GM23338 (cell line): ENCODE data around the gene PSMD11. TPM values are rescaled to one million over a fixed set of nuclear protein-coding genes. Genes with fewer than 3 reads are reported as not detected.

Source experiments
- ATAC-seq: fragments of 200-7000 bp; cut with Tn5 transposase; 3 replicates; pipeline ENCODE4 v1.9.1; 2020
- DNase-seq: peaks from one replicate; pipeline ENCODE4 v3.0.0-alpha.2; 2015; ENCODE audit warnings: low spot score
- H2AFZ ChIP-seq: fragments of 200-600 bp; sonication (generic); 2 replicates; pipeline ENCODE4 v1.8.0; 2016; ENCODE audit warnings: antibody characterized with exemption, mild to moderate bottlenecking, moderate library complexity
- H3F3A ChIP-seq: fragments of 200-600 bp; sonication (generic); replicated peaks from 2 replicates; pipeline ENCODE4 v1.8.0; 2017; ENCODE audit warnings: antibody characterized with exemption, mixed run types, low read depth
- H3K27ac ChIP-seq: fragments of 200-600 bp; sonication (generic); 2 replicates; pipeline ENCODE4 v1.6.1; 2016; ENCODE audit warnings: low read depth
- H3K27me3 ChIP-seq: fragments of 200-600 bp; sonication (generic); 2 replicates; pipeline ENCODE4 v1.8.0; 2016; ENCODE audit warnings: mild to moderate bottlenecking, mixed run types, moderate library complexity; ENCODE audit not compliant: insufficient read depth
- H3K36me3 ChIP-seq: fragments of 200-600 bp; sonication (generic); 2 replicates; pipeline ENCODE4 v1.8.0; 2016; ENCODE audit warnings: mild to moderate bottlenecking; ENCODE audit not compliant: insufficient read depth
- H3K4me1 ChIP-seq: fragments of 200-600 bp; sonication (generic); 2 replicates; pipeline ENCODE4 v1.8.0; 2016; ENCODE audit warnings: mild to moderate bottlenecking, moderate library complexity; ENCODE audit not compliant: insufficient read depth
- H3K4me2 ChIP-seq: fragments of 200-600 bp; sonication (generic); 2 replicates; pipeline ENCODE4 v1.7.1; 2017; ENCODE audit warnings: mixed run types
- H3K4me3 ChIP-seq: fragments of 200-600 bp; sonication (generic); 2 replicates; pipeline ENCODE4 v1.6.1; 2016; ENCODE audit warnings: mixed run types
- H3K79me2 ChIP-seq: fragments of 200-600 bp; sonication (generic); replicated peaks from 2 replicates; pipeline ENCODE4 v1.8.0; 2017; ENCODE audit warnings: mild to moderate bottlenecking; ENCODE audit not compliant: insufficient read depth
- H3K9me2 ChIP-seq: fragments of 200-600 bp; sonication (generic); 2 replicates; pipeline ENCODE4 v1.8.0; 2017; ENCODE audit not compliant: insufficient read depth
- H4K20me1 ChIP-seq: fragments of 200-600 bp; sonication (generic); replicated peaks from 2 replicates; pipeline ENCODE4 v1.8.0; 2017; ENCODE audit warnings: mild to moderate bottlenecking; ENCODE audit not compliant: insufficient read depth
- H3K27ac Mint-ChIP-seq: 2 replicates; pipeline ENCODE4 v1.8.0; 2020; ENCODE audit warnings: inconsistent platforms, mild to moderate bottlenecking, moderate library complexity, mixed read lengths
- H3K27me3 Mint-ChIP-seq: 3 replicates; pipeline ENCODE4 v1.8.0; 2022; ENCODE audit warnings: low read depth, mild to moderate bottlenecking, moderate library complexity, mixed read lengths, inconsistent platforms; ENCODE audit not compliant: insufficient read depth, poor library complexity
- H3K36me3 Mint-ChIP-seq: 3 replicates; pipeline ENCODE4 v1.8.0; 2021; ENCODE audit warnings: low read depth, mild to moderate bottlenecking, inconsistent platforms, moderate library complexity, mixed read lengths
- H3K4me1 Mint-ChIP-seq: 3 replicates; pipeline ENCODE4 v1.8.0; 2020; ENCODE audit warnings: mild to moderate bottlenecking, inconsistent platforms, mixed read lengths
- H3K4me3 Mint-ChIP-seq: 3 replicates; pipeline ENCODE4 v1.8.0; 2021; ENCODE audit warnings: moderate library complexity, mild to moderate bottlenecking, inconsistent platforms, mixed read lengths
- H3K9me3 Mint-ChIP-seq: 3 replicates; pipeline ENCODE4 v1.8.0; 2020; ENCODE audit warnings: moderate library complexity, mild to moderate bottlenecking, inconsistent platforms, mixed read lengths
- CREB1 ChIP-seq: fragments of 250-450 bp; sonication (Bioruptor Pico); IDR thresholded peaks from 2 replicates; pipeline ENCODE4 v1.5.0; 2020; ENCODE audit warnings: low read depth, mild to moderate bottlenecking, moderate library complexity
- EZH2 ChIP-seq: fragments of 200-600 bp; sonication (generic); IDR thresholded peaks from one replicate; pipeline ENCODE4 v1.8.0; 2017; ENCODE audit warnings: antibody characterized with exemption, mild to moderate bottlenecking, low read depth; ENCODE audit not compliant: unreplicated experiment
- EZH2phosphoT487 ChIP-seq: fragments of 200-600 bp; sonication (generic); IDR thresholded peaks from one replicate; pipeline ENCODE4 v1.8.1; 2018; ENCODE audit warnings: antibody characterized with exemption; ENCODE audit not compliant: unreplicated experiment
- JUNB ChIP-seq: IDR thresholded peaks from one replicate; pipeline ENCODE4 v1.6.1; 2016; ENCODE audit warnings: antibody characterized with exemption; ENCODE audit not compliant: unreplicated experiment
- NANOG ChIP-seq: IDR thresholded peaks from 2 replicates; pipeline ENCODE4 v1.6.1; 2016; ENCODE audit warnings: antibody characterized with exemption, borderline replicate concordance
- POLR2AphosphoS5 ChIP-seq: IDR thresholded peaks from 2 replicates; pipeline ENCODE4 v1.6.1; 2016; ENCODE audit warnings: antibody characterized with exemption, low read depth
- STAT1 ChIP-seq: IDR thresholded peaks from one replicate; pipeline ENCODE4 v1.6.1; 2016; ENCODE audit warnings: antibody characterized with exemption; ENCODE audit not compliant: unreplicated experiment
- ZNF114 ChIP-seq: fragments of 250-450 bp; sonication (Bioruptor Pico); IDR thresholded peaks from 2 replicates; pipeline ENCODE4 v1.5.0; 2020; ENCODE audit warnings: mild to moderate bottlenecking, moderate library complexity
- ZNF331 ChIP-seq: fragments of 250-450 bp; sonication (Bioruptor Pico); IDR thresholded peaks from 2 replicates; pipeline ENCODE4 v1.5.0; 2020; ENCODE audit warnings: low read depth, mild to moderate bottlenecking, moderate library complexity
- polyA plus RNA-seq: library from polyadenylated mRNA; unstranded; fragments of >200 nt; fragmentation: Nextera tagmentation; extraction: Ambion mirVana; gene quantifications from 2 replicates; pipeline ENCODE4 v1.2.1, GENCODE V29; 2016
- total RNA-seq: library from RNA; depleted of rRNA; stranded (reverse); fragments of >200 nt; shearing (Covaris generic); gene quantifications from 2 replicates; pipeline ENCODE4 v1.2.3, GENCODE V29; 2014
- TF ChIP-seq, protein P1 (sequence below): fragments of 250-450 bp; sonication (Bioruptor Pico); IDR thresholded peaks from 2 replicates; pipeline ENCODE4 v1.5.0; 2020; ENCODE audit warnings: mild to moderate bottlenecking, moderate library complexity
- TF ChIP-seq, protein P2 (sequence below): IDR thresholded peaks from 2 replicates; pipeline ENCODE4 v1.6.1; 2016; ENCODE audit warnings: antibody characterized with exemption
- TF ChIP-seq, protein P3 (sequence below), 2 experiments: fragments of 200-600 bp in 1 of 2; sonication (generic) in 1 of 2; conservative IDR thresholded peaks; 2 replicates each; pipeline versions ENCODE4 v1.5.1 to v1.6.1; 2016 to 2017; ENCODE audit warnings: antibody characterized with exemption in 2 of 2, low read depth in 2 of 2, mild to moderate bottlenecking in 2 of 2, moderate library complexity in 1 of 2
- TF ChIP-seq, protein P4 (sequence below): IDR thresholded peaks from one replicate; pipeline ENCODE4 v1.6.1; 2018; ENCODE audit warnings: antibody characterized with exemption; ENCODE audit not compliant: unreplicated experiment

Gene PSMD11
- total and polyA plus RNA-seq, 2 experiments from 2014 or later = 180 to 360 TPM

DNA sequence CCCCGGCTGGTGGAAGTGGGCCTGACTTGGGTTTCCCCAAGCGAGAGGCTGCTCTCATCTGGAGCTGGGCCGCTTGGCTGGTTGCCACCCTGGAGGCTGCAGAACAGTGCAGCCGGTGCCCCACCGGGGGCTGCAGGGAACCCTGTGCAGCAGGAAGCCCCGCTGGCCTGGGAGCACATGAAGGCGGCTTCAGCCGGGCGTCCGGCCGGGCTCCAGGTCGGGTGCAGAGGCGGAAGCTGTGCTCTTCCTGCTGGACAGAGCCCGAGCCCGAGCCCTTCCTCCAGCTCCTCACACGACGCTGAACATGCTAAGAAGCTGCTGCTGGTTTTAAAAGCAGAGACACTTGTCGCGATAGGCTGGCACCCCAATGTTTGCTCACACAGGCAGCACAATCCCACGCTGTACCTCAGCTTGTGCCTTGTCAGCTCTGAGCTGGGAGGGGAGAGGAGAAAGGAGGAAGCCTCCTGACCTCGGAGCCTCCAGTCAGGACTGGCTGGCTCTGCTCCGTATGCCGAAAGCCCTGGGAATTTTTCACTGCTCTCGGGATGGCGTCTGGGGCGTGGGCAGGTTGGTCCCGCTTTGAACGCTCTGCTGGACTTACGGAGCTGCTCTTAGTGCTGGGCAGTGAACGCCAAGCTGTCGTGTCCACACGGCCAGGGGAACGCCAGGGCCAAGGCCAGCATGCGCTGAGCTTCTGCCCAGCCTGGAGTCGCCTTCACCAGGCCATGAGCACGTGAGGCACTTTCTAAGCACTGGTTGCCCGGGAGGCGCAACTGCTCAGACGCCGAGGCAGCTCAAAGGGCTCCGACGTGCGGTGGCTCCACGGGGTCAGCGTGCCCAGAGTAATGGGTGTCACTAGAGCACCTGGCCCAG is 51.3 kb downstream of the PSMD11 start:
- H3K9me3 Mint-ChIP-seq = no peaks in the 10 kb centered on the region; the same call in 2 of the 3 replicates
- Histone ChIP-seq H3K4me3 (no peak overlapping the region), H3K9me2 (no peaks in the 10 kb centered on the region), H3K4me2 (no peak overlapping the region), H3K4me1 (peaks cover 13% of the 10 kb centered on the region; the same call in 1 of the 2 replicates), H3F3A (no peaks in the 10 kb centered on the region), H3K36me3 (no peaks in the 10 kb centered on the region), H2AFZ (no peak overlapping the region), H3K27ac (no peak overlapping the region), H4K20me1 (no peaks in the 10 kb centered on the region; the same call in 1 of the 2 replicates), H3K27me3 (no peaks in the 10 kb centered on the region), H3K79me2 (peaks cover 2% of the 10 kb centered on the region; the same call in 1 of the 2 replicates)
- ATAC-seq (no peak; the same call in 2 of the 3 replicates), DNase-seq (no peak)
- H3K4me3 Mint-ChIP-seq = no peak overlapping the region
- TF ChIP-seq, protein P1, sequence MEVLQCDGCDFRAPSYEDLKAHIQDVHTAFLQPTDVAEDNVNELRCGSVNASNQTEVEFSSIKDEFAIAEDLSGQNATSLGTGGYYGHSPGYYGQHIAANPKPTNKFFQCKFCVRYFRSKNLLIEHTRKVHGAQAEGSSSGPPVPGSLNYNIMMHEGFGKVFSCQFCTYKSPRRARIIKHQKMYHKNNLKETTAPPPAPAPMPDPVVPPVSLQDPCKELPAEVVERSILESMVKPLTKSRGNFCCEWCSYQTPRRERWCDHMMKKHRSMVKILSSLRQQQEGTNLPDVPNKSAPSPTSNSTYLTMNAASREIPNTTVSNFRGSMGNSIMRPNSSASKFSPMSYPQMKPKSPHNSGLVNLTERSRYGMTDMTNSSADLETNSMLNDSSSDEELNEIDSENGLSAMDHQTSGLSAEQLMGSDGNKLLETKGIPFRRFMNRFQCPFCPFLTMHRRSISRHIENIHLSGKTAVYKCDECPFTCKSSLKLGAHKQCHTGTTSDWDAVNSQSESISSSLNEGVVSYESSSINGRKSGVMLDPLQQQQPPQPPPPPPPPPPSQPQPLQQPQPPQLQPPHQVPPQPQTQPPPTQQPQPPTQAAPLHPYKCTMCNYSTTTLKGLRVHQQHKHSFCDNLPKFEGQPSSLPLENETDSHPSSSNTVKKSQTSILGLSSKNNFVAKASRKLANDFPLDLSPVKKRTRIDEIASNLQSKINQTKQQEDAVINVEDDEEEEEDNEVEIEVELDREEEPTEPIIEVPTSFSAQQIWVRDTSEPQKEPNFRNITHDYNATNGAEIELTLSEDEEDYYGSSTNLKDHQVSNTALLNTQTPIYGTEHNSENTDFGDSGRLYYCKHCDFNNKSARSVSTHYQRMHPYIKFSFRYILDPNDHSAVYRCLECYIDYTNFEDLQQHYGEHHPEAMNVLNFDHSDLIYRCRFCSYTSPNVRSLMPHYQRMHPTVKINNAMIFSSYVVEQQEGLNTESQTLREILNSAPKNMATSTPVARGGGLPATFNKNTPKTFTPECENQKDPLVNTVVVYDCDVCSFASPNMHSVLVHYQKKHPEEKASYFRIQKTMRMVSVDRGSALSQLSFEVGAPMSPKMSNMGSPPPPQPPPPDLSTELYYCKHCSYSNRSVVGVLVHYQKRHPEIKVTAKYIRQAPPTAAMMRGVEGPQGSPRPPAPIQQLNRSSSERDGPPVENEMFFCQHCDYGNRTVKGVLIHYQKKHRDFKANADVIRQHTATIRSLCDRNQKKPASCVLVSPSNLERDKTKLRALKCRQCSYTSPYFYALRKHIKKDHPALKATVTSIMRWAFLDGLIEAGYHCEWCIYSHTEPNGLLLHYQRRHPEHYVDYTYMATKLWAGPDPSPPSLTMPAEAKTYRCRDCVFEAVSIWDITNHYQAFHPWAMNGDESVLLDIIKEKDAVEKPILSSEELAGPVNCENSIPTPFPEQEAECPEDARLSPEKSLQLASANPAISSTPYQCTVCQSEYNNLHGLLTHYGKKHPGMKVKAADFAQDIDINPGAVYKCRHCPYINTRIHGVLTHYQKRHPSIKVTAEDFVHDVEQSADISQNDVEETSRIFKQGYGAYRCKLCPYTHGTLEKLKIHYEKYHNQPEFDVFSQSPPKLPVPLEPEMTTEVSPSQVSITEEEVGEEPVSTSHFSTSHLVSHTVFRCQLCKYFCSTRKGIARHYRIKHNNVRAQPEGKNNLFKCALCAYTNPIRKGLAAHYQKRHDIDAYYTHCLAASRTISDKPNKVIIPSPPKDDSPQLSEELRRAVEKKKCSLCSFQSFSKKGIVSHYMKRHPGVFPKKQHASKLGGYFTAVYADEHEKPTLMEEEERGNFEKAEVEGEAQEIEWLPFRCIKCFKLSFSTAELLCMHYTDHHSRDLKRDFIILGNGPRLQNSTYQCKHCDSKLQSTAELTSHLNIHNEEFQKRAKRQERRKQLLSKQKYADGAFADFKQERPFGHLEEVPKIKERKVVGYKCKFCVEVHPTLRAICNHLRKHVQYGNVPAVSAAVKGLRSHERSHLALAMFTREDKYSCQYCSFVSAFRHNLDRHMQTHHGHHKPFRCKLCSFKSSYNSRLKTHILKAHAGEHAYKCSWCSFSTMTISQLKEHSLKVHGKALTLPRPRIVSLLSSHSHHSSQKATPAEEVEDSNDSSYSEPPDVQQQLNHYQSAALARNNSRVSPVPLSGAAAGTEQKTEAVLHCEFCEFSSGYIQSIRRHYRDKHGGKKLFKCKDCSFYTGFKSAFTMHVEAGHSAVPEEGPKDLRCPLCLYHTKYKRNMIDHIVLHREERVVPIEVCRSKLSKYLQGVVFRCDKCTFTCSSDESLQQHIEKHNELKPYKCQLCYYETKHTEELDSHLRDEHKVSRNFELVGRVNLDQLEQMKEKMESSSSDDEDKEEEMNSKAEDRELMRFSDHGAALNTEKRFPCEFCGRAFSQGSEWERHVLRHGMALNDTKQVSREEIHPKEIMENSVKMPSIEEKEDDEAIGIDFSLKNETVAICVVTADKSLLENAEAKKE (CRISPR knock-in tag) = no peak
- TF ChIP-seq, protein P2, sequence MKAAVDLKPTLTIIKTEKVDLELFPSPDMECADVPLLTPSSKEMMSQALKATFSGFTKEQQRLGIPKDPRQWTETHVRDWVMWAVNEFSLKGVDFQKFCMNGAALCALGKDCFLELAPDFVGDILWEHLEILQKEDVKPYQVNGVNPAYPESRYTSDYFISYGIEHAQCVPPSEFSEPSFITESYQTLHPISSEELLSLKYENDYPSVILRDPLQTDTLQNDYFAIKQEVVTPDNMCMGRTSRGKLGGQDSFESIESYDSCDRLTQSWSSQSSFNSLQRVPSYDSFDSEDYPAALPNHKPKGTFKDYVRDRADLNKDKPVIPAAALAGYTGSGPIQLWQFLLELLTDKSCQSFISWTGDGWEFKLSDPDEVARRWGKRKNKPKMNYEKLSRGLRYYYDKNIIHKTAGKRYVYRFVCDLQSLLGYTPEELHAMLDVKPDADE = no peak
- TF ChIP-seq EZH2phosphoT487 (no peak), ZNF331 (CRISPR knock-in tag) (no peak), EZH2 (no peak), CREB1 (CRISPR knock-in tag) (no peak), POLR2AphosphoS5 (no peak), ZNF114 (no peak), NANOG (no peak), JUNB (no peak), STAT1 (no peak)
- TF ChIP-seq, protein P3, sequence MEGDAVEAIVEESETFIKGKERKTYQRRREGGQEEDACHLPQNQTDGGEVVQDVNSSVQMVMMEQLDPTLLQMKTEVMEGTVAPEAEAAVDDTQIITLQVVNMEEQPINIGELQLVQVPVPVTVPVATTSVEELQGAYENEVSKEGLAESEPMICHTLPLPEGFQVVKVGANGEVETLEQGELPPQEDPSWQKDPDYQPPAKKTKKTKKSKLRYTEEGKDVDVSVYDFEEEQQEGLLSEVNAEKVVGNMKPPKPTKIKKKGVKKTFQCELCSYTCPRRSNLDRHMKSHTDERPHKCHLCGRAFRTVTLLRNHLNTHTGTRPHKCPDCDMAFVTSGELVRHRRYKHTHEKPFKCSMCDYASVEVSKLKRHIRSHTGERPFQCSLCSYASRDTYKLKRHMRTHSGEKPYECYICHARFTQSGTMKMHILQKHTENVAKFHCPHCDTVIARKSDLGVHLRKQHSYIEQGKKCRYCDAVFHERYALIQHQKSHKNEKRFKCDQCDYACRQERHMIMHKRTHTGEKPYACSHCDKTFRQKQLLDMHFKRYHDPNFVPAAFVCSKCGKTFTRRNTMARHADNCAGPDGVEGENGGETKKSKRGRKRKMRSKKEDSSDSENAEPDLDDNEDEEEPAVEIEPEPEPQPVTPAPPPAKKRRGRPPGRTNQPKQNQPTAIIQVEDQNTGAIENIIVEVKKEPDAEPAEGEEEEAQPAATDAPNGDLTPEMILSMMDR (conservative IDR thresholded peaks at IDR 0.05; ENCODE audit: low read depth in 2 of 2) = no peak
- TF ChIP-seq, protein P4, sequence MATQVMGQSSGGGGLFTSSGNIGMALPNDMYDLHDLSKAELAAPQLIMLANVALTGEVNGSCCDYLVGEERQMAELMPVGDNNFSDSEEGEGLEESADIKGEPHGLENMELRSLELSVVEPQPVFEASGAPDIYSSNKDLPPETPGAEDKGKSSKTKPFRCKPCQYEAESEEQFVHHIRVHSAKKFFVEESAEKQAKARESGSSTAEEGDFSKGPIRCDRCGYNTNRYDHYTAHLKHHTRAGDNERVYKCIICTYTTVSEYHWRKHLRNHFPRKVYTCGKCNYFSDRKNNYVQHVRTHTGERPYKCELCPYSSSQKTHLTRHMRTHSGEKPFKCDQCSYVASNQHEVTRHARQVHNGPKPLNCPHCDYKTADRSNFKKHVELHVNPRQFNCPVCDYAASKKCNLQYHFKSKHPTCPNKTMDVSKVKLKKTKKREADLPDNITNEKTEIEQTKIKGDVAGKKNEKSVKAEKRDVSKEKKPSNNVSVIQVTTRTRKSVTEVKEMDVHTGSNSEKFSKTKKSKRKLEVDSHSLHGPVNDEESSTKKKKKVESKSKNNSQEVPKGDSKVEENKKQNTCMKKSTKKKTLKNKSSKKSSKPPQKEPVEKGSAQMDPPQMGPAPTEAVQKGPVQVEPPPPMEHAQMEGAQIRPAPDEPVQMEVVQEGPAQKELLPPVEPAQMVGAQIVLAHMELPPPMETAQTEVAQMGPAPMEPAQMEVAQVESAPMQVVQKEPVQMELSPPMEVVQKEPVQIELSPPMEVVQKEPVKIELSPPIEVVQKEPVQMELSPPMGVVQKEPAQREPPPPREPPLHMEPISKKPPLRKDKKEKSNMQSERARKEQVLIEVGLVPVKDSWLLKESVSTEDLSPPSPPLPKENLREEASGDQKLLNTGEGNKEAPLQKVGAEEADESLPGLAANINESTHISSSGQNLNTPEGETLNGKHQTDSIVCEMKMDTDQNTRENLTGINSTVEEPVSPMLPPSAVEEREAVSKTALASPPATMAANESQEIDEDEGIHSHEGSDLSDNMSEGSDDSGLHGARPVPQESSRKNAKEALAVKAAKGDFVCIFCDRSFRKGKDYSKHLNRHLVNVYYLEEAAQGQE = no peak
- peaks cover 13% of the 10 kb centered on the region for H3K27me3 Mint-ChIP-seq
- H3K27ac Mint-ChIP-seq = no peak overlapping the region
- peaks cover 33% of the 10 kb centered on the region for H3K4me1 Mint-ChIP-seq
- peaks cover 4% of the 10 kb centered on the region; the same call in 2 of the 3 replicates for H3K36me3 Mint-ChIP-seq
